NCI-H2107 (cell line): ENCODE measurements around the gene SOX18.
A peak's percentile ranks its signal among the peaks of the same experiment; 100 is the strongest.
"Not testable (repeated sequence)": the region's sequence is repeated elsewhere in the genome, so short reads cannot be mapped to it uniquely, and the experiment has no call there.

Source experiments
- DNase-seq: peaks from one replicate; lab custom pipeline; 2025; lab: John Stamatoyannopoulos, UW

The SOX18 gene

GRCh38 chr20:64049060-64049877, at the start of gene SOX18:
Gene SOX18 (minus strand): TSS chr20:64049639. CDS start chr20:64049516, 123 bp downstream.
- DNase-seq, result no peak

- DNase-seq, result no peak
Measured at GRCh38 chr20:64098471-64099013, 49.1 kb upstream of the SOX18 start.

DNA sequence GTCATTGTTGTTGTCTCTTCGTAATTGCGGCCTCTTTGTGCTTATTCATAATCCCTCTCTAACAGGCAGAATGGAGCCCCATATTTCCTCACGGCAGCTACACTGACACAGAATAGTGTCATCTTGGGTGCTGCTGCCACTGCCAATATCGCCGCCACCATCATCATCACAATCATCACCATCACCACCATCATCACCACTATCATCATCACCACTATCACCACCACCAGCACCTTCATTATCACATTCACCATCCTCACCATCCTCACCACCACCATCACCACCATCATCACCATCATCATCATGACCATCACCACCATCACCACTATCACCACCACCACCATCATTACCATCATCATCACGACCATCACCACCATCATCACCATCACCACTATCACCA, 47.1 kb upstream of the SOX18 start:
- DNase-seq, result no peak

GRCh38 chr20:64095927-64096326, 46.5 kb upstream of the SOX18 start:
- DNase-seq, result no peak

DNA sequence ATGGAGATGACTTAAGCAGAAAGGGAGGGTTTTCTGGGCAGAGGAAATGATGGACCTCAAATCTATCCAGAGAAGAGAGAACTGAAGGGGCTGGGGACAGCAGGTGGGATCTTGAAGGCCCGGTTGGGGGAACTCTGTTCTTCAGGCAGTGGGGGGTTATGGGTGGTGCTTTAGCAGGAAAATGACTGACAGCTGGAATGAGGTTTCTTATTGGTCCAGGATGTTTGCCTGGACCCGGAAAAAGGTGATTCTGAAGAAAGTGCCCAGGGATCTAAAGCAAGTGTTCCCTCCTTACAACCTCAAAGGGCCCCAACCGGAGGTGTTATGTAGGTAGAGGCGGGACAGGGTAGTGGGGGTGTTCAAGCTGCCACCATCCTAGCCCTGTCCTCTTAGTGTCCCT, 46.0 kb upstream of the SOX18 start:
- DNase-seq, result no peak

- no peak for DNase-seq
Measured at GRCh38 chr20:64093013-64093503, 43.6 kb upstream of the SOX18 start.

- DNase-seq, result no peak
Measured at GRCh38 chr20:64092258-64093012, 43.0 kb upstream of the SOX18 start.

DNA sequence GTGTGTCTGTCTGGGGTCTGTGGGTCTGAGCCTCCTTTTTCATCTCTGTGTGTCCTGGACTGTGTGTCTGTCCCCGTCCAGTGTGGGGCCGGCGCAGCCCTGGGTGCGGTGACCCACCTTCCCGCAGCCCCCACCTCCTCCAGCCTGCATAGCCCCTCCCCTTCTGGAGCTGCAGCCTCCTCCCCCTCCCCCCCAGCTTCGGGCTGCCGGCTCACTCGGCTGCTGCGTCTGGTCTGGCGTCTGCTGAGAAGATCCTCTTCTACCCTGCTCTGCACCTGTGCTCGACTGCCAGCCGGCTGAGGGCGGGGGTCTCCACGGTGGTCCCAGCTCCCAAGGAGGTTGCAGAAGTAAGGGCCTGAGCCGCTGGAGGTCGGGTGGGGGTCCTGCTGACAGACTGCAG, 42.3 kb upstream of the SOX18 start:
- DNase-seq, result no peak

DNA sequence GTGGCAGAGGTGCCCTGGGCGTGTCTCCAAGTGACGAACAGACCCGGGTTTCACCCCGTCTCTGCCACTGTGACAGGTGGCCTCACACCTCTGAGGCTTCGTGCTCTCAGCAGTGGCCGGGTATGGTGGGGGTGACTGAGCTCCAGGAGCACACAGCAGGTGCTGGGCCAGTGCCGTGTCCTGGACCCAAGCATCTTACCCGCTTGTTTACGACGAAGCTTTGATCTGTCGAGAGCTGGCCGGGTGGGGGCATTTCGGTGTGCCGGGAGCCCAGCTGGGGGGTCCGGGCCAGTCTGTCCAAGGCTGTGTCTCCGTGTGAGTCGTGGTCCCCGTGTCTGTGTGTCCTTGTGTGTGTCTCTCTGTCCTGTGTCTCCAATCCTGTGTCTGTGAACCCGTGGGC, 41.9 kb upstream of the SOX18 start:
- DNase-seq, result no peak

DNA sequence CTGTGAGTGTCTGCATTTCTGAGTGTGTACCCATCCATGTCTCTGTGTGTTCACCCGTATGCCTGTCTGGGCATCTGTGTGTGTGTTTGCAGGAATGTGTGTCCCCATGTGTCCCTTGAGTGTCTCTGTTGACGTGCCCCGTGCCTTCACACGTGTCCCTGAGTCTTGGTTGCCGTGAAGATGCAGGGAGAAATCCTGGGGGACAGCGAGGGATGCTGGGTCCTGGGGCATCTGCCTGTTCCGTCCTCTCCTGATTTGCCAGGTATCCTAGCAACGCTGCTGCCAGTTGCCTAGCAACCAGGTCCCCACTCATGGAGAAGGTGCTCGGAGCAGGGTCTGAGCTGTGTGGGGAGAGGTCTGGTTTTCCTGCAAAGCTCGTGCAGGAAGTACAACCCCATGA, 40.7 kb upstream of the SOX18 start:
- no peak for DNase-seq

DNA sequence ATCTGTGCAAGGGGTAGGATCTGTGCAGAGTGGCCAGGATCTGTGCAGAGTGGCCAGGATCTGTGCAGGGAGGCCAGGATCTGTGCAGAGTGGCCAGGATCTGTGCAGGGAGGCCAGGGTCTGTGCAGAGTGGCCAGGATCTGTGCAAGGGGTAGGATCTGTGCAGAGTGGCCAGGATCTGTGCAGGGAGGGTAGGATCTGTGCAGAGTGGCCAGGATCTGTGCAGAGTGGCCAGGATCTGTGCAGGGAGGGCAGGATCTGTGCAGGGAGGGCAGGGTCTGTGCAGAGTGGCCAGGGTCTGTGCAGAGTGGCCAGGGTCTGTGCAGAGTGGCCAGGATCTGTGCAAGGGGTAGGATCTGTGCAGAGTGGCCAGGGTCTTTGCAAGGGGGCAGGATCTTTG, 39.1 kb upstream of the SOX18 start:
- DNase-seq, result not testable (repeated sequence)

GRCh38 chr20:64087226-64087825, 37.9 kb upstream of the SOX18 start:
- not testable (repeated sequence) for DNase-seq

- DNase-seq, result no peak
Measured at GRCh38 chr20:64086801-64087200, 37.4 kb upstream of the SOX18 start.

GRCh38 chr20:64084685-64085152, 35.3 kb upstream of the SOX18 start:
- no peak for DNase-seq

GRCh38 chr20:64083804-64084684, 34.6 kb upstream of the SOX18 start, which contains the start of gene LKAAEAR1:
Gene LKAAEAR1 (minus strand): TSS chr20:64084398. CDS start chr20:64084219, 179 bp downstream.
- DNase-seq, result no peak

DNA sequence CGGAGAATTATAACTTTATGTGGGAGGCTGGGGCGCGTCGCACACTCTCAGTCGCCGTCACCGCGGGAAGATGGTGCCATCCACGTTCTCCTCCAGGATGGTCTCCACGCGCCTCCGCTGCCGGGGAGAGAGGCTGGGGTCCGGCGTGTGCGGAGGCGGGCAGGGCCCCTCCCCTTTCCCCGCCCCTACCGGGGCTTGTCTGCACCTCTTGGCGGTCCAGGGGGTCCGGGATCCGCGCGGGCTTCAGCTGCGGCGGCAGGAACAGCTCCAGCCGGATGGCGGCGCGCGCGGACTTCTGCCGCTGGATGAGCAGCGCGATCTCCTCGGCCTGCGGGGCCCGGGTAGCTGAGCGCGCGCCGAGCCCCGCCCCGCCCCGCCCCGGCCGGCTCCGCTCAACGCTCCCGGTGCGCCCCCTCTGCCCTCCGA, 34.0 kb upstream of the SOX18 start:
- DNase-seq, result peak; percentile 68

- DNase-seq, result no peak
Measured at GRCh38 chr20:64082820-64083377, 33.5 kb upstream of the SOX18 start.

- DNase-seq, result no peak
Measured at GRCh38 chr20:64082126-64082731, 32.8 kb upstream of the SOX18 start.

- DNase-seq, result no peak
Measured at GRCh38 chr20:64081624-64081964, 32.2 kb upstream of the SOX18 start.

DNA sequence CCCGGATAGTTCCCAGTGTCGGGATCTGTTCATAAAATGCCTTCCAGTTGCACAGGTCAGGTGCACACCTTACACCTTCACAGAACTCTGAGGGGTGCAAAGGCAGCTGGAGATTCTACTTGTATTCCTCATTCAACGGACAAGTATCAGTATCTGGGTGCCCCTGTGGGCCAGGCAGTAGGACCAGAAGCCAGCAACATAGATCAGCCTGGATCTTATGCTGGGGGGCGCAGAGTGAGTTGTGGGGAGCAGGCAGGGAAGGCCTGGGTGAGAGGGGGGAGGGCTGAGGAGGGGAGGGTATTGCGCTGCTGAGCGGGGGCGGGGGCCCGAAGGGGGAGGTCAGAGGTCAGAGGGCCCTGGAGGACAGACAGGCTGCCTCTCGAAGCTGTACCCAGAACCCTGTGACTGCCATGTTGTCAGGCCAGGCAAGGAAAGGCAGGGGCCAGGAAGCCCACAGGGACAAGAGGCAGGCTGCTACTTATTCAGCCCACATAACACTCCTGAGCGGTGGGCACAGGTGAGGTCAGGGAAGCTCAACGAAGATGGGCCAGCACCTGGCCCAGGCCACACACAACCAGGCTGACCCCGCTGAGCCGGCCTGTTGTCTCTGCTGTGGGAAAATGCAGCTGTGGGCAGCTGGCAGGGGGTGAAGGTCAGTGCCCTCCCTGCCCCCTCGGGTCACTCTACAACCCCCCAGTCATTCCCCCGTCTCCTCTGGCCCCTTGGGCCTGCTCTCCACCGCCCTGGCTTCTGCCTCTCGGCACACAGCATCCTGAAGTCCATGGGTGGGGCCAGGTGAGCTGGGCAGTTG, 31.6 kb upstream of the SOX18 start:
- DNase-seq, result no peak
